HG03558 (cell line): ENCODE data around the gene PHB1.

Source experiments
- ATAC-seq: cut with Tn5 transposase; IDR thresholded peaks from one replicate; pipeline ENCODE4 v1.9.1; 2021; ENCODE audit warnings: moderate number of reproducible peaks; ENCODE audit not compliant: unreplicated experiment; ENCODE audit errors: extremely low read depth

The PHB1 gene

DNA sequence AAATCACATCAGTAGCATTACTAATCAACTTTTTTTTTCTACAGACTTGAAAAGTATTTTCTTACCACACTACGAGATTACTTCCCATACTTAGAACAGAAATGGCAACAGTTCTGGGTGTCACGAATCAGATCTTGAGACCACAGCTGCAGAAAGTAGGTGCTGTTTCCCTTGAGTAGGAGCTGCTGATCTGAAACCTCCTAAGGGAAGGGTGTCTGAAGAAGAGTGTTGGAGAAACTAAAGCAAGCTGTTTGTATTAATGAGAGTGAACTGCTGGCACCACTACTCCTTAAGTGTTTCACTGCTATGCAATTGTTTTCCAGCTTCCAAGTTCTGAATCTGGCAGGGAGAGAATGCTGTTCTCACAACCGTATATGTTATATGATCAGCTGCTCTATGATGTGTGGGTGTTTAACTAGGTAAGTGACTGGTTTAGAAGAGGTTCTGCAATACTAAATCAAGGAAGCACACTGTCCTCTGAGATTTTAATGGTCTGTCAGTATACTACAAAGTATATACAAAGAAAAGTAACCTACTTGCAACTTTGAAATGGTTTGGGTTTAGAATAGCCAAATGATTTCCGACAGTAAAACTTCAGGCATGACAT lies 55.9 kb downstream of the PHB1 start:
- ATAC-seq = no peak

DNA sequence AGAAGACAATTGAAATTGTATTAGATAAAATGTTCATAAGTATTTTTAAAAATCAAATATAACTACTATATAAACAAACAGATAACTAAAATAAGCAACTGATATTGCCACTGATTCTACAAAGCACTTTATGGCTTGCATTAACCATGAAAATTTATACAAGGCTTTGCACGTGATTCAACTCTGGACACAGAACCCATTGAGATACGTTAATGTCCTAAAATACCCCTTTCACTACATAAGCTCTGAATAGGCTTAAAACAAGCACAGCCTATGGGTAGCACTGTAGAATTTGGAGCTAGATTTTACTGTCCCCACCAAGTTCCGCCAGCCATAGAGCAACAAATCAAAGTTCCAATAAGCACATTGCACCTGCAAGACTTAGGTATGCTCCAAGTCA lies 57.2 kb downstream of the PHB1 start:
- ATAC-seq = no peak

DNA sequence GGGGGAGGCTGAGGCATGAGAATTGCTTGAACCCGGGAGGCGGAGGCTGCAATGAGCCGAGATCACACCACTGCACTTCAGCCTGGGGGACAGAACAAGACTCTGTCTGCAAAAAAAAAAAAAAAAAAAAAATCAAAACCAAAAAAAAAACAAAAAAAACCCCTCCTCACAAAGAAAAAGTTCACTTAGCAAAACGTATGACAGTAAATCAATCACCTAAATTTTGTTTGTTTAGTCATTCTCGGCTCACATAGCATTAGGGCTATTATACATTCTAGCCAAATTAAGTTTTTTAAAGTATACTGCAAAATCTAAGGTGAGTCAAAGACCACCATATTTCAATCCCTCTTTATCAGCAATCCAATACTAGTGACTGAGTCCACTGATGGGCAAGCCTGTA lies 58.4 kb downstream of the PHB1 start:
- ATAC-seq = no peak
